Measurements from ENCODE around the gene CADPS2. TPM values are rescaled to one million over a fixed set of nuclear protein-coding genes. Genes with fewer than 3 reads are reported as not detected.

The CADPS2 gene
- total and polyA plus RNA-seq, 4 donors: 5.6 to 41.1 (median 11.0) TPM

- TF ChIP-seq SP1 (IDR thresholded peaks at IDR 0.05) (no peak), MAX (IDR thresholded peaks at IDR 0.05) (no peak), HNF4G (IDR thresholded peaks at IDR 0.05) (no peak), FOXA1 (IDR thresholded peaks at IDR 0.05) (no peak), CTCF (IDR thresholded peaks at IDR 0.05; ENCODE audit: low read depth, low read length, missing input control) (no peak), NR2F2 (IDR thresholded peaks at IDR 0.05) (no peak), EGR1 (IDR thresholded peaks at IDR 0.05; ENCODE audit: low read depth in 2 of 2) (no peak)
- Histone ChIP-seq H3K27ac (ENCODE audit: low read depth in 1 of 2, low read length in 2 of 2) (no peak overlapping the region), H3K36me3 (ENCODE audit: control insufficient read depth in 4 of 4, insufficient read depth in 3 of 4, low read depth in 1 of 4, low read length in 3 of 4) (no peaks in the 10 kb centered on the region), H3K9ac (ENCODE audit: low read depth in 1 of 2, low read length in 2 of 2) (no peak overlapping the region), H3K9me3 (ENCODE audit: control insufficient read depth in 4 of 4, low read length in 3 of 4) (no peaks in the 10 kb centered on the region), H3K4me1 (ENCODE audit: control insufficient read depth in 4 of 4, insufficient read depth in 4 of 4, low read length in 3 of 4) (no peaks in the 10 kb centered on the region), H3K27me3 (ENCODE audit: control insufficient read depth in 4 of 4, insufficient read depth in 4 of 4, low read length in 3 of 4) (no peaks in the 10 kb centered on the region), H3K4me3 (ENCODE audit: low read depth in 1 of 3, low read length in 3 of 3) (no peak overlapping the region)
- no peak for DNase-seq (ENCODE audit: low spot score)
- 79% methylated on average over 5 of the region's 5 CpGs for WGBS
Measured at GRCh38 chr7:122902751-122903495, 16.7 kb upstream of the CADPS2 start.

GRCh38 chr7:122901250-122901649, 15.0 kb upstream of the CADPS2 start:
- Histone ChIP-seq H3K27ac (ENCODE audit: low read depth in 1 of 2, low read length in 2 of 2) (no peak overlapping the region), H3K4me3 (ENCODE audit: low read depth in 1 of 3, low read length in 3 of 3) (no peak overlapping the region), H3K27me3 (ENCODE audit: control insufficient read depth in 4 of 4, insufficient read depth in 4 of 4, low read length in 3 of 4) (no peaks in the 10 kb centered on the region), H3K9ac (ENCODE audit: low read depth in 1 of 2, low read length in 2 of 2) (no peak overlapping the region), H3K9me3 (ENCODE audit: control insufficient read depth in 4 of 4, low read length in 3 of 4) (no peaks in the 10 kb centered on the region), H3K4me1 (ENCODE audit: control insufficient read depth in 4 of 4, insufficient read depth in 4 of 4, low read length in 3 of 4) (no peaks in the 10 kb centered on the region), H3K36me3 (ENCODE audit: control insufficient read depth in 4 of 4, insufficient read depth in 3 of 4, low read depth in 1 of 4, low read length in 3 of 4) (no peaks in the 10 kb centered on the region)
- 68% methylated on average over 3 of the region's 3 CpGs for WGBS
- no peak for TF ChIP-seq HNF4A (conservative IDR thresholded peaks at IDR 0.05)
- no peak for TF ChIP-seq CTCF (IDR thresholded peaks at IDR 0.05; ENCODE audit: low read depth, low read length, missing input control)
- no peak for TF ChIP-seq ATF3 (IDR thresholded peaks at IDR 0.05)
- no peak for TF ChIP-seq EGR1 (IDR thresholded peaks at IDR 0.05; ENCODE audit: low read depth in 2 of 2)
- no peak for TF ChIP-seq TAF1 (conservative IDR thresholded peaks at IDR 0.05)
- no peak for TF ChIP-seq JUND (IDR thresholded peaks at IDR 0.05)
- TF ChIP-seq MAX (IDR thresholded peaks at IDR 0.05): no peak
- no peak for TF ChIP-seq RAD21 (IDR thresholded peaks at IDR 0.05)
- no peak for TF ChIP-seq FOXA1 (IDR thresholded peaks at IDR 0.05)
- no peak for TF ChIP-seq REST (IDR thresholded peaks at IDR 0.05)
- no peak for TF ChIP-seq HNF4G (IDR thresholded peaks at IDR 0.05)
- no peak for TF ChIP-seq YY1 (IDR thresholded peaks at IDR 0.05)
- TF ChIP-seq NR2F2 (IDR thresholded peaks at IDR 0.05): no peak
- no peak for DNase-seq (ENCODE audit: low spot score)

Measured in liver (tissue), 9 donors.